Activated CD4-positive, alpha-beta T cell treated with anti-CD3 and anti-CD28 coated beads, Interleukin-2, Interleukin-4, amounts not matched to agents 100 ng/mL and 50 ng/mL, durations not matched to agents 16 hours and 8 hours (primary cell): ENCODE measurements around the gene WDR26.
A peak's percentile ranks its signal among the peaks of the same experiment; 100 is the strongest.

ENCODE experiments used
- DNase-seq: peaks from one replicate; pipeline ENCODE4 v3.0.0-alpha.2; 2020; ENCODE audit warnings: low spot score

WDR26 gene

GRCh38 chr1:224348137-224348536, 86.5 kb downstream of the WDR26 start:
- no peak for DNase-seq

GRCh38 chr1:224343679-224344078, 90.9 kb downstream of the WDR26 start:
- no peak for DNase-seq

- peak; percentile 42 for DNase-seq
Observed at GRCh38 chr1:224340453-224341384, 93.9 kb downstream of the WDR26 start.

- no peak for DNase-seq
Observed at GRCh38 chr1:224339442-224340033, 95.1 kb downstream of the WDR26 start.

- no peak for DNase-seq
Observed at GRCh38 chr1:224338150-224338838, 96.3 kb downstream of the WDR26 start.
